HG03432 (cell line): ENCODE data around the gene STRADA.

ENCODE experiments used
- ATAC-seq: cut with Tn5 transposase; IDR thresholded peaks from one replicate; pipeline ENCODE4 v1.9.1; 2021; ENCODE audit warnings: mild to moderate bottlenecking, moderate library complexity; ENCODE audit not compliant: unreplicated experiment

The STRADA gene

DNA sequence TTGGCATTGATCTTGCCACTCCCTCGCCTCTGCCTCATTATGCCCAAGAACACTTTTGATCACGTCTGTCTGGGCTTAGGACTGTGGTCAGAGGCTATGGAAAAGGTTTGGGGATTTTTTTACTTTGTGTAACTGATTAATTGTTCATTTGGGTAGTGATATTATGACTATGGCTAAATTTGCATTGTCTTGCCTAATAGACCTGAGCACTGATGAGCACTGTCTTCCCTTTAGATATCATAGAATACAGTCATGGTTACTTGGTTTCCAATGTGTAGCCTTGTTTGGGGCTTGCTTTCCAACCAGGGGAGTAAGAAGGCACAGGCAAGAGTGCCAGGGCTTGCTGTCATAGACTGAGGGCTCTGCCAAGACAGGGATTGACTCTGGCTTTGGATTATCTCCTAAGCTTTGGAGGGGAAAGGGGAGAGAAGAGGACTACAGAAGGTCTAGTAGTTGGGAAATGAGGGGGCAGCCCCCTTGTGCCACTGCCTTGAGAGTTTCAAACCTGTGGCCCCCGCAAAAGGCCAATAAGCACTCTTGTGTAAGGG, 55.4 kb downstream of the STRADA start:
- ATAC-seq = no peak

DNA sequence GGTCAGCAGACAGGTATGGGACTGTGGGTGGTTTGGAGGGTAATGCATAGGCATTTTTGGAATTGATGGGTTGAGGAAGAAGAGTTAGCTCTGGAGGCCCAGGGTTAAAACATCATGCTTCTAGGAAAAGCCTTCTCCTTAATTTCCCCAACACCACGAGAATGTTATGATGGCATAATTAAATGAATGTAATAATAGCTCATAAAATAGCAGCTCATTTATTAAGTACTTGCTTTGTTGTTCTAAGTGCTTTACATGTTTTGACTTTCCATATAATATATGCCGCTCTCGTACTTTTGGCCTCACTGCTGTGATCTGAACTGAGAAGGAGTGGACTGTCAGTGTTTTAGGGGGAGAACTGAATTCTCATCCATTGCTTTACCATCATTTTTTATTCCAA, 56.0 kb downstream of the STRADA start:
- no peak for ATAC-seq

DNA sequence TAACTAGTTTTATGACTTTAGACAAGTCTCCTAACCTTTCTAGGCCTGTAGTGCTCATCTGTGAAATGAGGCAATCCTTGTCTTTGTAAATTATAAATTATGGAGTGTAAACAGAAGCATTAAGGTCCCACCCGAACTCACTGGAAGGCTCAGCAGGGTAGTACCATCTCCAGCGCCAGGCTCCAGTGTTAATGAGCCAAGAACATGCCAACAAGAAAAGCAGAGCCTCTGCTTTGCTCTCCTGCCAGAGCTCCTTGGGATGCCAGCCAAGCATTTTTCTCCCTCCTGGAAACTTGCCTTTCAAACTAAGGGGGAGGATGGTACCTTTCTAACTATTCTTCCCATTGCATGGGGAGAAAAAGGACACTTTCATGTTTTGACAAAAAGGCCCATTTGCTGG, 56.6 kb downstream of the STRADA start:
- ATAC-seq = no peak

DNA sequence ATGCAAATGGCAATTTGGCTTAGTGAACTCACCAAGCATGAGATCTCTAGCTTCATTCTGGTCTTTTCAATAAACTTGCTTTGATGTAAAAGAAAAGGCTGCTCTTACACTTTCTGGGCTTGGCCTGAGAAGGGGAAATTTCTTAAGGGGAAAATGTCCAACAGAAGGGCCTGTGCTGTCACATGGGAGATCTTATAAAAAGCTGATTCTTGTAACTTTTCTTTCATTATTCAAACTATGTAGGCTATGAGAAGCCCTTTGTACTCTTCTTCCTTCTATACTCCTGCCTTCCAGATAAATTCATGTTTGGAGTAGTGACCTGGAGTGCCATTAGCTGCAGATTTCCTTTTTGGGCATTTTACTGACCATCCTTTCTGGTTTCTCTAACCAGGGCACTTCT, 58.6 kb downstream of the STRADA start:
- ATAC-seq = no peak

DNA sequence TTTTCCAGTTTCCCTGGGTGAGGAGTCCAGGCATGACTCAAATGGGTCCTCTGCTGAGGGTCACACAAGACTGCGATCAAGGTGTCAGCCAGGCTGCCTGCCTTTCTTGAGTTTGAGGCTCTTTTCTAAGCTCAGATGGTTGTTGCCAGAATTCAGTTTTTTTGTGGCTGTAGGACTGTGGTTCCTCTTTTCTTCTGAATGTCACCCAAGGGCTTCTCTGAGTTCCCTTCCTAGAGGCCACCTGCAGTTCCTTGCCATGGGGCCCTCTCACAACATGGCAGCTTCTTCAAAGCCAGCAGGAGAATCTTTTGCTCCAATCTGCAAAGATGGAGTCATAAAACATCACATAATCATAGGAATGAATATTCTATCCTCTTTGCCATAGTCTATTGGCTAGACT, 59.2 kb downstream of the STRADA start:
- ATAC-seq = no peak

DNA sequence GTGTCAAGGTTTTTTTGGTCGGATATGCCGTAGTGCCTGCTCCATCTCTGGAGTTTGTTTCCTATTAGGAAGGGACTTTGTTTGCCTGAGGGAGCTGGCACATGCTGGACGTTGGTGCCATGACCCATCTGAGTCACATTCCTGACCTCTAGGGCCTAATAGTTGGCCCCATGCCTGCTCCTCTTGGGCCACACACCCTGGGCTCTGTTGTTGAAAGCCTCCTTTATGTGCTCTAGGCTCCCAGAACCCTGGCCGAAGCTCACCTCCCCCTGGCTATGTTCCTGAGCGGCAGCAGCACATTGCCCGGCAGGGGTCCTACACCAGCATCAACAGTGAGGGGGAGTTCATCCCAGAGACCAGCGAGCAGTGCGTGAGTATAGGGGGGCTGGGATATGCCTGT, 60.1 kb downstream of the STRADA start:
- ATAC-seq = no peak

DNA sequence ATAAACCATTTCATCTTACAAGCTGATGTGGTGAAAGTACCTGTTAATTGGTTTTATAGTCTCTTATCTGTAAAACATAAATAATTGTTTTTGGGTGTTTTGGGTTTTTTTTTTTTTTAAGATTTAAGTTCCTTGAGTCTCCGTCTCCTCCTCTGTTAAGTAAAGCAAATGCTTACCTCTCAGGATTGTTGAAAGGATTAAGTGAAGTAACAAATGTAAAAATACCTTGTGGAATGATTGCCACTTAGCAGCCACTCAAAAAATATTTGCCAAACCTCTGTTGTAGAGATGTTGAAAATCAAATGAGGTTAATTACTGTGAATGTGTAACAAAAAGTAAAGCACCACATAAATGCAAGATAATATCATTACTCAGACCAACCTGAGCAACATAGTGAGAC, 60.9 kb downstream of the STRADA start:
- ATAC-seq = no peak

DNA sequence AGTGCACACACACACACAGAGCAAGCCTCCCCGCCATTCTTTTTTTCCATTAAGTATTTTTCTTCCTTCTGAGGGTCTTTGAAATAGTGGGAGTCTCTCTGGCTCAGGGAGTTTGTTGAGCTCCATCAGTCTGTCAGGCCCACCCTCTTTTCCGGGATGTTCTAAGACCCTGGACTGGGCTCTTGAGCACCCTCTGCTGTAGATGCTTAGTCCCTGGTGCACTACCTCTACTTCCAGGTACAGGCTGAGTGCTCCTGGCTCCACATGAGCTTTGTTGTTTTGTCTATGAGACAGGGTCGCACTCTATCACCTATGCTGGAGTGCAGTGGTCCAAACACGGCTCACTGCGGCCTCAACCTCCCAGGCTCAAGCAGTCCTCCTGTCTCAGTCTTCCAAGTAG, 62.4 kb downstream of the STRADA start:
- no peak for ATAC-seq

DNA sequence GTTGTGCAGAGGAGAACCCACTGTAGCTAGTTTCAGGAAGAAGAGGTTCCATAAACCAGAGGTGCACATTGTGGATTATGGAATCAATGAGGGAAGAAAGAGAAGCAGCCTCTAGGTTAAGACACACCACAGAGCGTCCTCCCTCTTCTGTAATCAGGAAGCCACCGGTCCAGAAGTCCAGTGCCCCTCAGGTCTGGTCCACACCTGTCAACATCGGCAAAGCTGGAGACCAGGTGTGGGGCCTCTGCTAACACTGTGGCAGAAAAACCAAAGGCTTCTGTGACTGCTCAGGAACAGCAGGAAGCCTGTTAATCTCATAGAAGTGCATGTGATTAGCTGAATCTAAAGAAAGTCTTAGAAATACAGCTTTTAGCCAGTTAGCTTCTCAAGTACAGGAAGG, 65.0 kb downstream of the STRADA start:
- ATAC-seq = no peak

DNA sequence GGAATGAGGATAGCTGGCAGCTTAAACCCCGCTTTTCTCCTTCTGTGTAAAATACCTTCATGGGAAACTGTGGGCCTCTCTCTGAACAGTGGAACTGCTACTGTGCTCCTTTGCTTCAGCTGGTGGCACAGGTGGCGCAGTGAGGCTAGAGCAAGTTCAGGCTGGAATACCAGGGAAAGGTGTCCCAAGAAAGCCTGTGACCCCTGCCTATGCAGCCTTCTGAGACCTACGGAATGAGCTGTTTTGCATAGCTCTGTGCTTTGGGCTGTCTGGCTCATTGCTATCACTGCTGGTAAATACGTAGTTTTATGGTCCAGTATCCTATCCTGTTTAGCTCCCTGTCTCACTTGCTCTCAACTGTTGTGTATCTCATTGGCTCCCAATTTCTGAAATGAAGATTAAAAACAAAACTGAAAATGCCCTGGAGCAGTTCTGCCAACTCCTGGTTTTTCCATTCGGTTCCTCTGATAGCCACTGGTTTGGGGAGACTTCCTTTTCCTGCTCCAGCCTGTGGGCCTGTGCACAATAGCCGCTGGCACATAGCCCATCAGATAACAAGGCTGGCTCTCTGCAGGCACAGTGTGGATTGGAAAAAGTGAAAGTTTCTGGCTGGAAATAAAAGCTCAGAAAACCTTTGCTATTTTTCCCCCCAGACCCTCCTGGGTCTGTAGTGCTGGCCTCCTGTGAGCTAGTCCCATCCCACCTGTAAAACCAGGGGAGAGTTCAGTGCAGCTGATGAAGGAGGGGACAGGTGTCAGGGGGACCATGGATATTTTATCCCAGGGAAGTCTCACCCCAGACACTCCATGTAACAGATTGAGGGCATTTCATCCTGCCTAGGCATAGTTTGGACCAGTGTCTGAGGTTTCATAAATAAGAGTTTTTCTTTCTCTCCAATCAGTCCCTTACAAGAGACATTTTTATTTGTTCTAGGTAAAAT, 65.7 kb downstream of the STRADA start:
- ATAC-seq = no peak

DNA sequence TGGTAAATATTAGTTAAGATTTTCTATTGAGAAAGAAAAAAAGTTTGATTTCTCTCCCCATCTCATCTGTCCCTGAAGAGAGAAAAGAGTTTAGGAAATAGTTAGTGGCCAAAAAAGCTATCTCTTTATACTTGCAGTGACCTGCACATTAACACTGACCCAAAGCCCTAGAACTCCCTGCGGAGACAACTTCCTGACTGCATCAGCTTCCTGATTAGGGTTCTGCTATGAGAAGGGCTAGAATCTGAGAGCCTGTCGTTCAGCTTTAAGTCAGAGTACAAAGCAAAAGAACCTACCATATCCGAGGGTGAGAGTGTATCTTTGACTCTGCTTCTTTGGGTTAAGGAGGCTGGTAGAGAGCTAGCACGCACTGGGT, 66.4 kb downstream of the STRADA start:
- no peak for ATAC-seq

DNA sequence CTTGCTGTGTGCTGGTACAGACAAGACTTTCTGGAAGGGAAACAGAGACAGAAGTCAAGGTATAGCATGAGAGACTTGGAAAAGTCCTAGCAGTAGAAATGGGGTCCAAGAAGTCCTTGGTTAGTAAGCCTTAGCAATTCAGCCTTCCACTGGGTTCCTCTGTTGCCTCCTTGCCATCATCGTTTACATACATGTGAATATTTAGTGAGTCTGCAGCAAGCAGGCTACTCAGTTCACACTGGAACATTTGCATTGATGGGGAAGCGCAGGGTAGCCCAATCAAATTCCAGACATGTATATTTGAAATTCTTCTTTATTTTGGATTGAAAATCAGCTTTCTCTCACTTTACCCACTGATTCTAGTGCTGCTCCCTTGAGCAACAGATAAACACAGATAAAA, 68.7 kb downstream of the STRADA start:
- no peak for ATAC-seq

DNA sequence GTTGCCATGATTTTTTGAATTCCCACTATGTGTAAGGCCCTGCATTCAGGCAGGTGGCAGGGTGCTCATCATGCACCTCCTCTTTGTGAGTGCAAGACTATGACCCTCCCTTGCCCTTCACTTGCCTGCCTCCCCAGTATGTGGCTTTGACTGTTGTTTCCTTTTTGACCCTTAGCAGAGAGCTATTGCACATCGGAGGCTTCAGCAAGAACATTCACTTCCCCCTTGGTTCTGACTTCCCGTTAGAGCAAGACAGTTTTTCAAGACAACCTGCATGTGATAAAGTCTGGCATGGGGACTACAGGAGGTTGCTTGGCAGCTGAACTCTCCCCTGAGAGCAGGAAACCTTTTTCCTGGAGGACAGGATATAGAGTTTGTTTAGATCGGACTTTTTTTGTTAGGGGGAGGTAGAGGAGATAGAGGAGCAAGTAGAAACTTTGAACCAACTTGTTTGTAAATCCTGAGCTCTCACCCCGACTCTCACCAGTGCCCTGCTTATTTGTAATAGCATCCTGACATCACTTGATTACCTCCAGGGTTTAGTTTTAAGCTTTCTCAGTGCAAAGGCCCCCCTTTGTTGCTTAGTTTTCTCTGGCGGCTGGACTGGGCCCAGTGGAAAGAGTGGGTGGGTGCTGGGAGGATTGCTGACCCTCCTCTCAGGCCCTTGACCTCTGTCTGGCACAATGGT, 75.9 kb downstream of the STRADA start:
- no peak for ATAC-seq

DNA sequence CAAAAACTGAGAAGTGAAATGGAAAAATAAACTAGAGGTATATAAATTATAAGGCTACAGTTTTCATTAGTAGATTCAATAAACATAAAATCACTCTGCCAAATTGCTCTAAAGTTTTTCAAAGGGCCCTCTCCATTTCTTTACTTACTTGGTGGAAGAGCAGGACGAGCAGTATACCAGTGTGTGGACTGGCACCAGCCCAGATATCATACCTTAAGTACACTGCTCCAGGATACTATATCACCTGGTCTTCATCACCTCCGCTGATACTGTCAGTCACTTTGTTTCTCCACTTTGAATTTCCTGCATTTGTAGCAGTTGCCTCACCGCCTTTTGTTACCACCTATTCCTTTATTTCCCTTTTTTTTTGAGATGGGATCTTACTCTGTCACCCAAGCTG, 81.7 kb downstream of the STRADA start:
- no peak for ATAC-seq

DNA sequence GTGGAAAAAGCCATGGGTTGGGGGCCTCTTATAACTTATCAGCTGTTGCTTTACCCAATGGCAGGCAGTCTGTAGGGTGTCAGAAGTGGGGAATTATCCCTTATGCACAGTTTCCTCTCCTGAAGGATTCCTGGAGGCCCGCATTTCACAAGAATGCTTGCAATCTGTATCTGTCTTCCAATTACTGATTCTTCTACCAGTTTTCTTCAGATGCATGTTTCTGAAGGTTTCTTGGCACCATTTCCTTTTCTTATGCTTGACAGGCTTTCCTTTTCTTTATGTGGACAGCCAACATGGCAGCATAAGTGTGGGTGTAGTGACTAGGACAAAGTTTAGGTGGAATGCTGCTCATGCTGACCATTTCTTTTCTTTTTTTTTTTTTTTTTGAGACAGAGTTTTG, 83.2 kb downstream of the STRADA start:
- no peak for ATAC-seq

DNA sequence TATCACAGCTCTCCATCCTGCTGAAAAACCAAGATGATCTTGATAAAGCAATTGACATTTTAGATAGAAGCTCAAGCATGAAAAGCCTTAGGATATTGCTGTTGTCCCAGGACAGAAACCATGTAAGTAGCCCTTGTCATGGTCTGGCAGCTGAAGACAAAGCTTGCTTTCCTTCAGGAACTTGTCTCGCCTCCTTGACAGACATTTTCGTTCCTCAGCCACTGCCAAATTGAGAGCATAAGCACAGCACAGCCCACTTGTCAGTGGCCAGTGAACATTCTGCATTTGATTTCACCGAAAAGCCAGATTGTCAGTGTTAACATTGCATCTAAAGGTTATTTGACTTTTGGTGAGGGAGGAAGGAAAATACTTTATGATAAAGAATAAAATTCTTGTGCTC, 83.8 kb downstream of the STRADA start:
- ATAC-seq = no peak

DNA sequence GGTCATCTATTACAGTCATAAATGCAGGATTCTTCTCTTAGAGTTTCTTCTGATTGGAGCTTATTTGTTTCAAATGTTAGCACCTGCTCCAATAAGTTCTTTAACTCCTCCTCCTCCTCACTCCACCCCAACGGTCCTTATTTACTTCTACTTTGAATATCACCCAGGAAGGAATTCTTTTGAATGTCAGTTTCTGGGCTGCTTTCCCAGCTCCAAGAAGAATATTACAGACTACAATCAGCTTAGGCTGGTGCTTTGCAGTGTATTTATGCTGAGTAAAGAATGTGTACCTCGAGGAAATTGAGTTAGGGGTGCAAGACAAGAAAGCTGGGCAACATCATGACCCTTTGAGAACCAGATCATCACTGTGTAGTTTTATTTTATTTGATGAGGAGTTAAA, 88.5 kb downstream of the STRADA start:
- no peak for ATAC-seq
